Activated effector memory CD4-positive, alpha-beta T cell treated with anti-CD3 and anti-CD28 coated beads, Interleukin-2, amount 50 U/mL, for 16 hours (primary cell): ENCODE data around the gene E4F1.
"Not testable (repeated sequence)": the region's sequence is repeated elsewhere in the genome, so short reads cannot be mapped to it uniquely, and the experiment has no call there.

Experiments
- DNase-seq: peaks from one replicate; pipeline ENCODE4 v3.0.0-alpha.2; 2020

The E4F1 gene

DNA sequence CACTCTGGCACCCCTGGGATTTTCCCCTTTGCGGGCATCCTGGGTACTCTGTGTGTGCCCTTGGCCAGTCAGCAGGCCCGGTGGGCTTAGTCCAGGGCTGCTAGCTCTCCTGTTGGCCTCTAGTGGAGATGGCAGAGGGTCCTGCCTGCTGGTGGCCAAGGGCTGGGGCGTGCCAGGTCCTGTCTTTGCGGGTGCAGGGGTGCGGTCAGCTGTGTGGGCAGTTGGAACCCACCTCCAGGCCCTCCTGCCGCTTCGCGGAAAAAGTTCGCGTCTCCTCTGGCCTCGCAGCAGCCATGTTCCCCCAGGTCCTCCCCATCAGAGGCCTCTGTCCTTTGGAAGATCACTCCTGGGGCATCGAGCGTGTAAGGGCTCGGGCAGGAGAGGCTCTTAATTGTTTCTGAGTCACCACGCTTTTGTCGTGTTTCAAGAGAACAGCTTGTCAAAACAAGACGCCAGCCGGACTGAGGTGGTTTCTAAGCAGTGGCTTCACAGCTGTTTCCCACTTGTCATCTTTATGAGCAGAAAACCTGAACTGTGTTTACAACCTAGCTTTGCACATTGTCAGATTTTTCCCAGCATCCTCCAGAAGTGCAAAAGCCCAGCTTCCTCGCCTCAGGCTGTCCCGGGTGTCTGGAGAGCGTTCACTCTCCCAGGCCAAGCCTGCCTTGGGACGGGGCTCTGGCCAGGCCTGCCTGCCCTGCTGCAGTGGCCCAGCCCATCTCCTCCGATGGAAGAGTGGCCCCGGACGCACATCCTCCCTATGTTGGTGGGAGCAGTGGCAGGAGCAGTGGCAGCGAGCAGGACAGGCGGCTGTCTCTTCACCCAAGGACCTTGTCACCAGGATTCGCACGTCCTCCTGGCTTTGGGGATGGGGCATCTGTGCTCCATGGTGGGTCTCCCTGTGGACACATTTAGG is 7.9 kb downstream of the E4F1 start:
- no peak for DNase-seq

DNA sequence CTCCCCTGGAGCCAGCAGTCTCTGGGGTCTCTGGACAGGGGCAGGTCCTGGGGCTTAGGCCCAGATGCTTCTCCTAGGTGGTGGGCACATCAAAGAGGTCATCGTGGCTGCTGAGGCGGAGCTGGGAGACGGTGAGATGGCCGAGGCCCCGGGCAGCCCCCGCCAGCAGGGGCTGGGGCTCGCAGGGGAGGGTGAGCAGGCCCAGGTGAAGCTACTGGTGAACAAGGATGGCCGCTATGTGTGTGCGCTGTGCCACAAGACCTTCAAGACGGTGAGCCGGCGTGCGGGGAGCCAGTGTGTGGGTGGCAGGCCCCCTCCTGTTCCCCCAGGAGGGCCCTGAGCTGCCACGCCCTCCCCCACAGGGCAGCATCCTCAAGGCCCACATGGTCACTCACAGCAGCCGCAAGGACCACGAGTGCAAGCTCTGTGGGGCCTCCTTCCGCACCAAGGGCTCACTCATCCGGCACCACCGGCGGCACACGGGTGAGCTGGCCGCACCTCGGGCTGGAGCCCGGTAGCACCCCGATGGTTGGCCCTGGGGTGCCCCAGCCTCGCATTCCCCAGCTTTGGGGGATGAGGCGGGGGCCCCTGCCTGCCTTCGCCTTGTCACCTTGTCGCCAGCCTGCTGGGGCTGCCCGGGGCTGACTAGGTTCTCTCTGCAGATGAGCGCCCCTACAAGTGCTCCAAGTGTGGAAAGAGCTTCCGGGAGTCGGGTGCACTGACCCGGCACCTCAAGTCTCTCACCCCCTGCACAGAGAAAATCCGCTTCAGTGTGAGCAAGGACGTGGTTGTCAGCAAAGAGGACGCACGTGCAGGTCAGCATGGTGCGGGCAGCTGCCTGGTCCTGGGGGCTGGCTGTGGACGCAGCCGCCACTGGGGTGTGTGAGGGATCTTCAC is 9.0 kb downstream of the E4F1 start:
- no peak for DNase-seq

DNA sequence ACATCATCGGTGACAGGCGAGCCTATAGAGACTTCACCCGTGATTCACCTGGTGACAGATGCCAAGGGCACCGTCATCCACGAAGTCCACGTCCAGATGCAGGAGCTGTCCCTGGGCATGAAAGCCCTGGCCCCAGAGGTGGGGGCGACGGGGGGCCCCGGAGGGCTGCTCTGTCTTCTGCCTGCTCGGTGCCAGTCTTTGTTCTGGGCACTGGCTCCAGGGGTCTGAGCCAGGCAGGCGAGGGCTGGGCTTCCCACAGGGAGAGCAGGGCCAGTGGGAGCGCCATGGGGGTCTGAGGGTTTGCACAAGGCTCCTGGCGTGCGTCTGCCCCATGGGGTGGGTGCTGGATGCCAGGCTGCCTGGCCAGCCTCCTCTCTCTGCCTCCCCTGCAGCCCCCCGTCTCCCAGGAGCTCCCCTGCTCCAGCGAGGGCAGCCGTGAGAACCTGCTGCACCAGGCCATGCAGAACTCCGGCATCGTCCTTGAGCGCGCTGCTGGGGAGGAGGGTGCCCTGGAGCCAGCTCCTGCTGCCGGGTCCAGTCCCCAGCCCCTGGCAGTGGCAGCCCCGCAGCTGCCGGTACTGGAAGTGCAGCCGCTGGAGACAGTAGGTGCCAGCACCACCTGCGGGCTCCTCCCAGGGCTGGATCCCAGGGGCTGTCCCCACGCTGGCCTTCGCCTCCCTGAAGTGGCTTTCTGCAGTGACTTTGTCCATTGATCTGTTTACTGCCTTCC is 9.8 kb downstream of the E4F1 start:
- DNase-seq, result no peak

DNA sequence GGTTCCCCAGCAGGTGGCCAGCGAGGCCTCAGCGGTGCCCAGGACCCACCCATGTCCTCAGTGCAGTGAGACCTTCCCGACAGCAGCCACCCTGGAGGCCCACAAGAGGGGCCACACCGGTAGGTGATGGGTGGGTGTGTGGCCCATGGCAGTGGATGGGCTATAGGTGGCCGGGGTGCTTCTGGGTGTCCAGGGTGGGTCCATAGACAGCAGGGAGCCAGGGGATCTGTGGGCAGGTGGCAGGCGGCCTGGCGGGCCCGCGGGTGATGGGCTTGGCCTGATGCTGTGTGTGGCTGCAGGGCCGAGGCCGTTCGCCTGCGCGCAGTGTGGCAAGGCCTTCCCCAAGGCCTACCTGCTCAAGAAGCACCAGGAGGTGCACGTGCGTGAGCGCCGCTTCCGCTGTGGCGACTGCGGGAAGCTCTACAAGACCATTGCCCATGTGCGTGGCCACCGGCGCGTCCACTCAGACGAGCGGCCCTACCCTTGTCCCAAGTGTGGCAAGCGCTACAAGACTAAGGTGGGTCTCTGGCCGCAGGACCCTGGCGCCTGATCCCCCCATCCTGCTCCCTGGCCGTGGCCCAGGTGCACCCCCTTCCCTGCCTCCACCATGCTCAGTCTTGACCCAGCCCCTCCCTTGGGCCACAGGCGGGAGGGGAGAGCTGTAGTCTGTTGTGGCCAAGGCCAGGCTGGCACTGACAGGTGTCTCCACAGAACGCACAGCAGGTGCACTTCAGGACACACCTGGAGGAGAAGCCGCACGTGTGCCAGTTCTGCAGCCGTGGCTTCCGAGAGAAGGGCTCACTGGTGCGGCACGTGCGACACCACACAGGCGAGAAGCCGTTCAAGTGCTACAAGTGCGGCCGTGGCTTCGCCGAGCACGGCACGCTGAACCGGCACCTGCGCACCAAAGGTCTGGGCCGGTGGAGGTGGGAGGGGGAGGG is 10.8 kb downstream of the E4F1 start:
- DNase-seq, result no peak

DNA sequence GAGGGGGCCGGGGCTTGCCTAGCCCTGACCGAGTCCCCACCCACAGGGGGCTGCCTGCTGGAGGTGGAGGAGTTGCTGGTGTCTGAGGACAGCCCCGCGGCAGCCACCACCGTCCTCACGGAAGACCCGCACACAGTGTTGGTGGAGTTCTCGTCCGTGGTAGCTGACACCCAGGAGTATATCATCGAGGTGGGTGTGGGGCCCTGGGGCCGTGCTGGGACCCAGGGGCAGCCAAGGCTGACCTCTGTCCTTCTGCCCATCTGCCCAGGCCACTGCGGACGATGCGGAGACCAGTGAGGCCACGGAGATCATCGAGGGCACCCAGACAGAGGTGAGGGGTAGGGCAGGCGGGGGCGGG is 11.4 kb downstream of the E4F1 start:
- DNase-seq, result no peak

DNA sequence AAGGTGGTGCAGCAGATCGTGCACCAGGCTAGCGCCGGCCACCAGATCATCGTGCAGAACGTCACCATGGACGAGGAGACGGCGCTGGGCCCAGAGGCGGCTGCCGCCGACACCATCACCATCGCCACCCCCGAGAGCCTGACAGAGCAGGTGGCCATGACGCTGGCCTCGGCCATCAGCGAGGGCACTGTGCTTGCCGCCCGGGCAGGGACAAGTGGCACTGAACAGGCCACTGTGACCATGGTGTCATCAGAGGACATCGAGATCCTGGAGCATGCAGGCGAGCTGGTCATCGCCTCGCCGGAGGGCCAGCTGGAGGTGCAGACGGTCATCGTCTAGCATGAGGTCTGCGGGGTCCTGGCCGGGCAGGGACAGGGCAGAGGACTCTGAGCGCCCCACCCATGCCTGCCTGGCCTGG is 11.9 kb downstream of the E4F1 start:
- DNase-seq, result no peak

DNA sequence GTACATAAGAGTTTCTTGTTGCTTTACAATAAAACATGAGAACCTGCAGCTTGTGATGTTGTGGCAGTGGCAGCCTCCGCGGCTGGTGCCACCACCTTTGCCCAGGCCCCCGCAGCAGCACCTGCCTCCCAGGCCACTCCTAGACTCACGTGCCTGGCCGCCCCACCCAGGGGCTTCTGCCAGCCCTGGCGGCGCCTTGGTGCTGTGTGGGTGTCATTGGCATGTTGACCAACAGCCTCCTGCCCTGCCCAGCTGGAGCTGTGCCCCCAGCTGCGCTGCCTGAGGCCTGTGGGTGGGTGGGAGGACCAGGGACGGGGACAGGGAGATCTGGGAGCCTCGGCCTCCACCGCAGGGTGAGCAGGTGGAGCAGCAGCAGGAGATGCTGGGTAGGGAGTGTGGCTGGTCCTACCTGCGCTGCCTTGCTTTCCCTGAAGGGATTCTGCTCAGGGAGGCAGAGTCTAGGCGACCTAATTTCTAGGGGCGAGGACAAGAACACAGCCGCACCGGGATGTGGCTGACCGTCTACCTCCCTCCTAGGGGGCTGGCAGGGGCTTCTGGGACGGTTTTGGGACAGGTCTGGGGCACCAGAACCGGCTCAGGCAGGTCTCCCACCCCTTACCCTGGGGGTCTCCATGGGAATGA is 12.4 kb downstream of the E4F1 start:
- DNase-seq, result no peak

DNA sequence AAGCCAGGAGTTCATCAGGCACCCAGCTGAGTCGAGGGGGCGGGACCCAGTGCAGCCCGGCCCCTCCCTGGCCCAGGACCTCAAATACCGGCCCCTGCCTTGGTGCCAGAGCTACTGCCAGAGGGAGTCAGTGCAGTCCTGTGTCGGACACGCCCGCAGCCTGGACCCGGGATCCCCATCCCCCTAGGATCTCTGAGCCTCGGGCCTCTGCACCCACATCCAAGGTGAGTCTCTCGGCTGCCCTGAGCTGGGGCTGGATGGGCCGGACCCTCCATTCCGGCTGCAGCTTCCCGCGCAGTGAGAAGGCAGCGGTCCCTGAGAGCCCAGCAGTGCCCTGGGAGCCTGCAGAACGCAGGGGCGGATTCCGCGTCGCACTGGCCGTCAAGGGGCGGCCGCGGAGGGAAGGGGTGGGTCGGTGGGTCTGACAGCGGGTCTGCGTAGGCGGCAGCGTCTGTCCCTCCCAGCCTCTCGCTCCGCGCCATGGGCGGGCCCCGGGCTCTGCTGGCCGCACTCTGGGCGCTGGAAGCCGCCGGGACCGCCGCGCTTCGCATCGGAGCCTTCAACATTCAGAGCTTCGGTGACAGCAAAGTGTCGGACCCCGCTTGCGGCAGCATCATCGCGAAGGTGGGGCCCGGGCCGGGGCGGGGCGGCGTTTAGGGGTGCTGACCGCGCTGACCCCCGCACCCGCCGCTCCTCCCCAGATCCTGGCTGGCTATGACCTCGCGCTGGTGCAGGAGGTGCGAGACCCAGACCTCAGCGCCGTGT is 13.1 kb downstream of the E4F1 start, which contains the start of gene DNASE1L2:
Gene DNASE1L2, plus strand, starts transcription at position 108 of the 765 bp plus-strand sequence. Its CDS starts 373 bp downstream, at position 481.
- DNase-seq, result no peak

DNA sequence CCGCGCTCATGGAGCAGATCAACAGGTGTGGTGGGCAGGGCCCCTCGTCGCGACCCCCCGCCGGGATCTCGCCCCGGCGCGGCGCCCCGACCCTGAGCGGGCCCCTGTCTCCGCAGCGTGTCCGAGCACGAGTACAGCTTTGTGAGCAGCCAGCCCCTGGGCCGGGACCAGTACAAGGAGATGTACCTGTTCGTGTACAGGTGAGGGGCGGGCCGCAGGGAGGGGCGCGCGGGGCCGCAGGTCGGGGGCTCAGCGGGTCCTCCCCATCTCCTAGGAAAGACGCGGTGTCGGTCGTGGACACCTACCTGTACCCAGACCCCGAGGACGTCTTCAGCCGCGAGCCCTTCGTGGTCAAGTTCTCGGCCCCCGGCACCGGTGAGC is 13.7 kb downstream of the E4F1 start:
- DNase-seq, result no peak

DNA sequence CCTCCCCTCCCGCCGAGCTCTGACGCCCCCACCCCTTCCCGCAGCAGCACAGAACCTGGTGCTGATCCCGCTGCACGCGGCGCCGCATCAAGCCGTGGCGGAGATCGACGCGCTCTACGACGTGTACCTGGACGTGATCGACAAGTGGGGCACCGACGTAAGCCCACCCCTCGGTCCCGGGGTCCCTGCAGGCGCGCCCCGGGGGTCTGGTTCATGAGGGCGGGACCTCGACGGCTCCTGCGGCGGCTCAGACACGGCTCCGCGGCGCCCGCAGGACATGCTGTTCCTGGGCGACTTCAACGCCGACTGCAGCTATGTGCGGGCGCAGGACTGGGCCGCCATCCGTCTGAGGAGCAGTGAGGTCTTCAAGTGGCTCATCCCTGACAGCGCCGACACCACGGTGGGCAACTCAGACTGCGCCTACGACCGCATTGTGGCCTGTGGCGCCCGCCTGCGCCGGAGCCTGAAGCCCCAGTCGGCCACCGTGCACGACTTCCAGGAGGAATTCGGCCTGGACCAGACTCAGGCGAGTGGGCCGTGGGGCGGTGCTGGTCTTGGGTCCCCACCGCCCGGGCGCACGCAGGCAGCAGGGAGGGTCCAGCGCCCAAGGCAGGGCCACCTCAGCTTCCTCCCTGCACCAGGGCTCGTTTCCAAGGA is 14.2 kb downstream of the E4F1 start:
- DNase-seq, result no peak

DNA sequence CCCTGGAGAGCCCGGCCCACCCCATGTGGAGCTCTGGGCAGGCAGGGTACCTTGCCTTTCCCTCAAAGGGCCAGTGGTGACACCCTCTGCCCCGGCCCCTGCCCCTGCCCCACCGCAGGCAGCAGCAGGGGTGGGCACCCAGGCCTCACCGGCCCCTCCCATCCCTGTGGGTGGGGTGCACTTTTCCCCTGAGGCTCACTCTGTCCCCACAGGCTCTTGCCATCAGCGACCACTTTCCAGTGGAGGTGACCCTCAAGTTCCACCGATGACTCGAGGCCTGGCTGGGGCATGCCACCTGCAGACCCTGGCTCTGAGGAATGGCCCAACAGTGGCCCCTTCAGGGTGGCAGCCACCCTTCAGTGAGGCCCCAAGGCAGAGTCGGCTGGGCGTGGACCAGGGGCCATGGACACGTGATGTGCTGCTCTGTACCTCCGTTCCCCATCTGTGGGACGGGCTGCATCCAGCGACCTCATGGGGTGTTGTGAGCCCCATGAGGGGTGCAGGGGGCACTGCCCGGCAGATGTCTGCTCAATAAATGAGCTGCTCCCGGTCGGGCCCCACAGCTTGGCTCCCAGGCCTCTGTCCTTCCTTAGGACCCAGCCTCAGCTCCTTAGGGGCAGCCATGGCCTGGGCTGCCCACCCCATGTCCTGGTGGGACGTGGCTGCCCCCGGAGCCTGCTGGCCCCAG is 14.9 kb downstream of the E4F1 start:
- DNase-seq, result no peak

DNA sequence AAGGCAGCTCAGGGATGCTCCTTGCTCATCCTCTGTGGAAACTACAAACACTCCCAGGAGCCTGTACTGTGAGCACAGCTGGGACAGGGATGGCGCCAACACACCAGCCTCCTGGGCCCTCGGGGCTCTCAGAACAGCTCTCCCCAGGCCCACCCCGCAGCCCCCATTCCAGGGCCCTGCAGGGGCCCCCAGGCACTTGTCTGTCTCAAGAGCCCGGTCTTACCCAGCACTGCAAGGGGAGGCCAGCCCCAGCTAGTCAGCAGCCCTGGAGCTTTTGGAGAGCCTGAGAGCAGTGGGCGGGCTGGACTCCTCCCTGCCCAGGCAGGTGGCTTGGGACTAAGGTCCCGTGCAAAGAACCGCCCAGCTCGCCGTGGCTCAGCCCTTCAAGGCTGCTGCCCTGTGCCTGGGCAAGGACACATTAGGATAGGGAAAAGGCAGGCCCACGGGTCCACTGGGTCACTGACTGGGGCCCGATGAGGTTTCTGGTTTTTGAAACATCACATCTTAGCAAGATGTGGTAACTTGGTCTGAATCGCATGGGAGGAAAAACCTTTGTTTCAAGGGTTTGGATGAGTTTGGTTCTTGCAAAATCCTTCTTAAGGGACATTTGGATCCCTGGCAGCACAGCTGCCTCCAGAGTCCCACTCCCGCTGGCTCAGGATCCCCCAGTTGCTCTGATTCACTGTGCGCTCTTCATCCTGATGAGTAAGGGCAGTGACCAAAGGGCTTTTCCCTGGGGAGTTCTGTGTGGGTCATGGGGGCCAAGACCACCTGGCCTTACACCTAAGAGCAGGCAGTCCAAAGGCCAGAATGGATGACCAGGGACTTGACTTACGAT is 15.7 kb downstream of the E4F1 start:
- DNase-seq, result no peak

DNA sequence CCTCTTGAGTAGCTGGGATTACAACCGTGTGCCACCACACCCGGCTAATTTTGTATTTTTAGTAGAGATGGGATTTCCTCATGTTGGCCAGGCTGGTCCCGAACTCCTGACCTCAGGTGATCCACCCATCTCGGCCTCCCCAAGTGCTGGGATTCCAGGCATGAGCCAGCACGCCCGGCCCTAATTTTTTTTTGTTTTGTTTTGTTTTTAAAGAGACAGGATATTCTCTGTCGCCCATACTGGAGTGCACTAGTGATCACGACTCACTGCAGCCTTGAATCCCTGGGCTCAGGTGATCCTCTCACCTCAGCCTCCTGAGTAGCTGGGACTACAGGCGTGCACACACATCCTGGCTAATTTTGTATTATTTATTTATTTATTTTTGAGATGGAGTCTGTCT is 16.9 kb downstream of the E4F1 start:
- not testable (repeated sequence) for DNase-seq

DNA sequence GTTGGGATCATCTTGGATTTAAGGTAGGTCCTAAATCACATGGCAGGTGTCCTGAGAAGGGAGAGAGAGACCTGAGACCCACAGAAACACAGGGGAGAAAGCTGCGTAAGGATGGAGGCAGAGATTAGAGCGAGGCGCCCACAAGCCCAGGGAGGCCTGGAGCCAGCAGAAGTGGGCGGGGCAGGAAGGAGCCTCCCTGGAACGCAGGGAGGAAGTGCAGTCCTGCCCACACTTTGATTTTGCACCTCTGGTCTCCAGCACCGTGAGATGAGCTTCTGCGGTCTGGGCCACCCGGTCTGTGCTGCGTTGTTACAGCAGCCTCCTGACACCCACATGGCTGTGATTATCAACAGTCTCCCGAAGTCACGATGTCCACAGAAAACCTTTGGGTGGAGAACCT is 19.2 kb downstream of the E4F1 start:
- DNase-seq, result no peak

DNA sequence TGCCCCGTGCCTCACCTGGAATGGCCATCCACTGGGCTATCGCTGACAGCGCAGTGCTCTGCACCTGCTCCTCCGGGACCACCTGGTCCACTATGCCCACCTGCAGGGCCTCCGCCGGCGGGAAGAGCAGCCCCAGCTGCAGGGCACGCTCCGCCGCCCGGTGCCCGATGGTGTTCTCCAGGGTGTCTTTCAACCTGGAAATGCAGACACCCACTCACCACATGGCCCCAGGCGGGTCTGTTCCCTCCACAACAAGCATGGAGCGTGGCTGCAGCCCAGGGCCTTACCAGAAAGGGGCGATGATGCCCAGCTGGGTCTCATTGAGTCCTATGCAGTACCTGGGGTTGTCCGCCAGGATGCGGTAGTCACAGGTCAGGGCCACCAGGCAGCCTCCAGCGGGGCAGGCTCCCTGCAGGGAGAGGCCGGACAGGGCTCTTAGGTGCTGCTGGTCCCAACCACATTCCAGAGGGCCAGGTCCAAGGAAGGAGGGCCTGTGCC is 19.7 kb downstream of the E4F1 start:
- DNase-seq, result no peak

DNA sequence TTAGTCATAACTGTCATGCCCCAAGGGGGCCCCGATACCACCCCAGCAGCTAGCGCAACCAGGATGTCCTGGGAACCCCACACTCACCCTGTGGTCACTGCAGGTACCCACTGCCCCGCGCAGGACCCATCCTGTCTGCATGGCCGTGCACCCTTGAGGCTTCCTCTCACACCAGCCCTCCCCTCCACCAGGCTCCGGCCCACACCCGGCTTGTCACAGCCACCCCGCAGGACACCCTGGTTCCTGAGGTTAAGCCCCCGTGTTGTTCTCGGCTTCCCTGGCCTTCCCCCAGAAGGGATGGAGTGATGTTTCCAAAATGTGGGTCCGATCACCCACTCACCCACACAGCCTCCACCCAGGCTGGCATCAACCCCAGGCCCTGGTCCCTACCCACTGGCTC is 20.4 kb downstream of the E4F1 start:
- no peak for DNase-seq

DNA sequence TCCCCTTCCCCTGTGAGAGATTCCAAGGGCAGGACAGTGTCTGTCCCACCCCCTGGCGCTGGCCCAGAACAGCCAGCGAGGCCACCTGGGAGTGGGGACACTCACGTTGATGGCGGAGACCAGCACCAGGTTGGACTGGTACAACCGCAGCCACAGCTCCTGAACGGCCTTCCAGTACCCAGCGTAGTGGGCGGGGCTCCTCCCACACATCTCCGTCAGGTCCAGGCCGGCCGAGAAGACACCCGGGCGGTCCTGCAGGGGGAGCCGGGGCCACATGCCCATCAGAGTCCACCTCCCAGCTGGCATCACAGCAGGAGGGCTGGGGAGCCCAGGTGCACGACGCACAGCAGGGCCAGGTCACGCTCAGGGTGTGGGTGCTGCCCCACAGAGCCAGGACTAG is 20.9 kb downstream of the E4F1 start:
- no peak for DNase-seq
